C4-2B (cell line): ENCODE results near the gene ADGB.
"Not testable (repeated sequence)": the region's sequence is repeated elsewhere in the genome, so short reads cannot be mapped to it uniquely, and the experiment has no call there.

Experiments used
- ZFX ChIP-seq: fragments of 450-650 bp; IDR thresholded peaks from 2 replicates; pipeline ENCODE4 v1.6.1; 2017
- TF ChIP-seq, protein P1 (sequence below): fragments of 450-650 bp; conservative IDR thresholded peaks from 2 replicates; pipeline ENCODE4 v1.5.1; 2017; ENCODE audit warnings: mild to moderate bottlenecking

DNA sequence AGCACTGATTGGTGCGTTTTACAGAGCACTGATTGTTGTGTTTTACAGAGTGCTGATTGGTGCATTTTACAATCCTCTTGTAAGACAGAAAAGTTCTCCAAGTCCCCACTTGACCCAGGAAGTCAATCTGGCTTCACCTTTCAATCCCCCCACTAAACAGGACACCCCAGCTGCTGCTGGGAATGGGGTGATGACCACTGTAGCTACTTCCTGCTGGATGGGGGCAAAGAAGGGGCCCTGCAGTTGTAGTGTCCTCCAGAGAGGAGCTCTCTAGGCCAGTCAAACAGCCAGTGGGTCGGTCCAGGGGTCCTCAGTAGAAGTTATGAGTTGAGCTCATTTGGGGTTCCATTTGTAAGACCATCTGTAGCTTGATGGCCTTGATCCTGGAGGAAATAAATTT, 194.4 kb downstream of the ADGB start:
- TF ChIP-seq, protein P1, sequence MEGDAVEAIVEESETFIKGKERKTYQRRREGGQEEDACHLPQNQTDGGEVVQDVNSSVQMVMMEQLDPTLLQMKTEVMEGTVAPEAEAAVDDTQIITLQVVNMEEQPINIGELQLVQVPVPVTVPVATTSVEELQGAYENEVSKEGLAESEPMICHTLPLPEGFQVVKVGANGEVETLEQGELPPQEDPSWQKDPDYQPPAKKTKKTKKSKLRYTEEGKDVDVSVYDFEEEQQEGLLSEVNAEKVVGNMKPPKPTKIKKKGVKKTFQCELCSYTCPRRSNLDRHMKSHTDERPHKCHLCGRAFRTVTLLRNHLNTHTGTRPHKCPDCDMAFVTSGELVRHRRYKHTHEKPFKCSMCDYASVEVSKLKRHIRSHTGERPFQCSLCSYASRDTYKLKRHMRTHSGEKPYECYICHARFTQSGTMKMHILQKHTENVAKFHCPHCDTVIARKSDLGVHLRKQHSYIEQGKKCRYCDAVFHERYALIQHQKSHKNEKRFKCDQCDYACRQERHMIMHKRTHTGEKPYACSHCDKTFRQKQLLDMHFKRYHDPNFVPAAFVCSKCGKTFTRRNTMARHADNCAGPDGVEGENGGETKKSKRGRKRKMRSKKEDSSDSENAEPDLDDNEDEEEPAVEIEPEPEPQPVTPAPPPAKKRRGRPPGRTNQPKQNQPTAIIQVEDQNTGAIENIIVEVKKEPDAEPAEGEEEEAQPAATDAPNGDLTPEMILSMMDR: not testable (repeated sequence)
- TF ChIP-seq ZFX: not testable (repeated sequence)
